ENCODE results near the gene CFDP1. TPM values are rescaled to one million over a fixed set of nuclear protein-coding genes. Genes with fewer than 3 reads are reported as not detected.

Gene CFDP1
- total RNA-seq (2014; rRNA removed; shearing (Covaris generic)) = 24.7 and 24.8 TPM in 2 replicates
- 52.5 and 57.4 TPM in 2 replicates for polyA plus RNA-seq (2015; cell fraction: cytosol; rRNA removed)
- 15.7 and 32.6 TPM in 2 replicates for polyA plus RNA-seq (2015; cell fraction: nucleus; rRNA removed)

GRCh38 chr16:75432828-75433731 is at the start of gene CFDP1:
Gene CFDP1, minus strand, starts transcription at chr16:75433503. Its CDS starts 151 bp downstream, at chr16:75433352.
- peak; percentile 87 for DNase-seq (ENCODE audit: low read depth)

DNA sequence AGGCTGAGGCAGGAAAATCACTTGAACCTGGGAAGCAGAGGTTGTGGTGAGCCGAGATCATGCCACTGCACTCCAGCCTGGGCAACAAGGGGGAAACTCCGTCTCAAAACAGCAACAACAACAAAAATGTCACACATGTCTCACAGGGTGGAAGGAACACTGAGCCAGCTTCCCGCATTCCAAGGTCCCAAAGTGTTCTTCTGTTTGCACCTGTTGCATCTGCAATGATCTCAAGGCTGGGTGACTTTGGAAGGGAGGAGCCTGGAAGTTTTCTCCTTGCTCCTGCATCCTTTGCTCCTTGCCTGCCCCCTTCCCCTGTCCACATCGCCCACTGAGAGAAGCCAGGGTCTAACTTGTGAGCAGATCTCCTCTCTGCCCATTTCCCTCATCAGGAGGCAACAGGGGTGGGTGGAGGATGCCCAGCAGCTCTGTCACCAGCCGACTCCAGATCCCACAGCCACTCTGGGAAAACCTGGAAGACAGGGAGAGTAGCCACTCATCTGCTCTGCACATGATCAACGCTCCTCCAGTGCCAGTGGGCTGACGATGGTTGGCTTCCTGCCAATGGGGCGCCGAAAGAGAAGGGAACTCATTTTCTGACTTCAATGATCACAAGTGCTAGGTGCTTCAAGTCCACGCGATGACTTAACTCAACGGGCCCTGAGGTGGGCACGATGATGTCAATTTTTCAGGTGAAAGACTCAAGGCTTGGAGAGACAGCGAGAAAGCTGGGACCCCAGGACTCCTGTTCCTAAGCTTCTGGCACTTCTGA is 49.3 kb upstream of the CFDP1 start:
- DNase-seq (ENCODE audit: low read depth) = peak; percentile 47

DNA sequence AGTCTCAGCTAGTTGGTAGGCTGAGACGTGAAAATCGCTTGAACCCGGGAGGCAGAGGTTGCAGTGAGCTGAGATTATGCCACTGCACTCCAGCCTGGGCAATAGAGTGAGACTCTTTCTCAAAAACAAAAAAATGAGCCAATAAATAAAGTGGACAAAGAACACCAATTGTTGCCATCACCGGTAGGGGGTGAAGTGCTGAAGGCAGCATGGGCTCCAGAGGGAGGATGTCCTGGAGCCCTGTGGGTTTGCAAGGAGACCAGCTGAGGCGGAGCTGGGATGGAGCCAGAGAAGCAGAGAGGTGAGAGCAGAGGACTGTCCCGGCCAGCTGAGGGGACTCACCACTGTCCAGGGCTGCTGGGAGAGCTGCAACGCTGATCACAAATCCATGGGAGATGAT is 48.2 kb upstream of the CFDP1 start:
- no peak for DNase-seq (ENCODE audit: low read depth)

DNA sequence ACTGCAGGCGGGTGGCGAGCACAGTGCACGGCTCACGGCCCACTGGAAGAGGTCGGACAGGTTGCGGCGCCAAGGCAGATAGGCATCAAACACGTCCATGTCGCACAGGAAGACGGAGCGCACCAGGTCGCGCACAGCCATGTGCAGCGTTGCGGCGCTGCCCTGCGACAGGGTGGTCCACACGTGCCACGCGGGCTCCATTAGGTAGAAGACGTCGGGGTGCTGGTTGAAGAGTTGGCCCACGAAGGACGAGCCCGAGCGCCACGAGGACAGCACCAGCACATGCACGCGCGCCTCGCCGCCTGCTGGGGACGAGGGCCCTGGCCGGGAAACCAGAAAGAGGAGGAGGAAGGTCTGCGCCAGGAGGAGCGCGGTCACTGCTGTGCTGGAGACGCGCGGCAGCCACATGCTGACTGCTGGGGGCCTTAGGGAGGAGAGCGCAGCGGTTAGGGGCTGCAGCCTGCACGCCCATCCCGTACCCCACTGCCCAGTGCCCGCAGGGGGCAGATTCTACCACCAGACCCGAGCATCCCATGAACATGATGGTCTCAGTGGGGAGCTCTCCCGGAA is 46.2 kb upstream of the CFDP1 start:
- DNase-seq (ENCODE audit: low read depth) = no peak

GRCh38 chr16:75478480-75479345 is 45.4 kb upstream of the CFDP1 start:
- DNase-seq (ENCODE audit: low read depth) = no peak

- no peak for DNase-seq (ENCODE audit: low read depth)
Measured at GRCh38 chr16:75477680-75478473, 44.6 kb upstream of the CFDP1 start.

DNA sequence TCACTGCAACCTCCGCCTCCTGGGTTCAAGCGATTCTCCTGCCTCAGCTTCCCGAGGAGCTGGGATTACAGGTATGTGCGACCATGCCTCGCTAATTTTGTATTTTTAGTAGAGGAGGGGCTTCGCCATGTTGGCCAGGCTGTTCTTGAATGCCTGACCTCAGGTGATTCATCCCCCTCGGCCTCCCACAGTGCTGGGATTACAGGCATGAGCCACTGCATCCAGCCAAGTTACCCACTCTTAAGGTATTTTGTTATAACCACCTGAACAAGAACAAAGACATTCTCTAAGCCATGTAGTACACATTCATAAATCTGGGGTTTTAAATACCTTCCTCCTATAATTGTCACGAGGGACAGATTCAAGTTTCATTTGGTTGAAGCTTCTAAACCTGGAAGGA is 43.5 kb upstream of the CFDP1 start:
- DNase-seq (ENCODE audit: low read depth) = peak; percentile 20

DNA sequence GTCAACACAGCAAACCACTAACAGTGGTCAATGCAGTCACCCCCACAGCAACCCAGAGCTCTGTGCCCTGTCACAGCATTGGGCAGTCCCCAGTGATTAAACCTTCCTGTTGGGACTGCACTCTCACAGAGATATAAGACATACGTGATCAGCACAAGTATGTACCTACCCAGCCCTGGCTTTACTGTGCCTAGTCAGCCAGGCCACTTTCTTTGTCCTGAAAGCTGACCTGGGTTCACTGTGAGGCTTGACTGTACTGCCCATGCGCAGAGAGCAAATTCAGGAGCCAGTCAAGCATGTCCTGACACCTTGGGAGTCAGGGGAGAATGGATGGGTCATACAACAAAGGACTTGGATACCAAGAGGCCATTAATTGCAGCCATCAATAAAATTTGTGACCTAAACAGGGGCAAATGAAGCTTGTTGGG is 42.1 kb upstream of the CFDP1 start:
- DNase-seq (ENCODE audit: low read depth) = no peak

GRCh38 chr16:75472908-75473877 is 39.9 kb upstream of the CFDP1 start:
- no peak for DNase-seq (ENCODE audit: low read depth)

- DNase-seq (ENCODE audit: low read depth) = peak; percentile 53
Measured at GRCh38 chr16:75471723-75472633, 38.7 kb upstream of the CFDP1 start.

GRCh38 chr16:75466760-75467159 is 33.5 kb upstream of the CFDP1 start:
- no peak for DNase-seq (ENCODE audit: low read depth)

- DNase-seq (ENCODE audit: low read depth) = peak; percentile 99
Measured at GRCh38 chr16:75464122-75464918, 31.0 kb upstream of the CFDP1 start, which contains the start of gene TMEM170A. Gene TMEM170A, minus strand, starts transcription at chr16:75464689. Its CDS starts 89 bp downstream, at chr16:75464600.

GRCh38 chr16:75463389-75464121 is 30.3 kb upstream of the CFDP1 start:
- peak; percentile 33 for DNase-seq (ENCODE audit: low read depth)

DNA sequence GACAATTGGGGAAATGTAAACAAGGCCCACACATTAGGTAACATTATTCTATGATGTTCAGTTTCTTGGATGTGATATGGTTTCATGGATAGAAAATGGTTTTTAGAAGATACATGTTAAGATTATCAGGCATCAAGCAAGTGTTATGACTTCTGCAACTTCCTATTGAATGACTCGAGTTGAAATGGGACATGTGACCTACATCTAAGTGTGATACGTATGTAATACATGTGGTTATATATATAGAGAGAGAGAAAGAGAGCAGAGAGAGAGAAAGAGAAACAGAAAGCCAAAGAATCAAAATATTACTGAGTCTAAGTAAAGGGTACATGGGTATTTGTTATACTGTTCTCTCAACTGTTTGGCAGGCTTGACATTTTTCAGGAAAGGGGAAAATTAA is 29.5 kb upstream of the CFDP1 start:
- DNase-seq (ENCODE audit: low read depth) = no peak

DNA sequence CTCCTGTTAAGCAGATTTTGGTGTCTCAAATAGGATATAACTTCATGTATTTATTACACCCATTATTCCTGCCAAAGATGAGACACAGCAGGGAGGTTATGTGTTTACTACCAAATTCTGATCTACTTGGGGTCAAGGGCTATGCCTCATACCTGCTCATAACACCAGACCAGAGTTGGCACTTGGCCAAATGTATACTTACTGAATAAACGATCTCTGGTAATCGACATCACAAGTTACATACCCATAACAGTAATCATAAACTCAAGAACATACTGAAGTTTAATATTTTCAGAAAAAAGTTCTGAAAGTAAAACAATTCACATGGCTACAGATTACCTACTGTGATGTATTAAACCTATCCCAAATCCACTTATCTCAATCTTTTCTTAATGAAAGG is 28.3 kb upstream of the CFDP1 start:
- no peak for DNase-seq (ENCODE audit: low read depth)

GRCh38 chr16:75460446-75460845 is 27.1 kb upstream of the CFDP1 start:
- DNase-seq (ENCODE audit: low read depth) = no peak
